SU-DHL-6 (cell line): ENCODE results near the gene PLA2G4F.

Experiments
- CTCF ChIP-seq: fragments of 200-600 bp; sonication (generic); IDR thresholded peaks from one replicate; pipeline ENCODE4 v1.5.1; 2017; ENCODE audit warnings: antibody characterized with exemption, mild to moderate bottlenecking, low read length, moderate library complexity; ENCODE audit not compliant: insufficient read depth, poor library complexity, severe bottlenecking
- EZH2phosphoT487 ChIP-seq: fragments of 200-600 bp; sonication (generic), shearing (Covaris generic); conservative IDR thresholded peaks from 2 replicates; pipeline ENCODE4 v1.6.1; 2018; ENCODE audit warnings: mild to moderate bottlenecking, antibody characterized with exemption, low read length, moderate library complexity, mixed read lengths

GRCh38 chr15:42129364-42129763 lies 27.1 kb downstream of the PLA2G4F start:
- TF ChIP-seq CTCF (no peak), EZH2phosphoT487 (no peak)
